H1 (cell line): ENCODE measurements around the gene CACNG4. TPM values are rescaled to one million over a fixed set of nuclear protein-coding genes. Genes with fewer than 3 reads are reported as not detected.

Source experiments
- CTCF ChIA-PET: fragments of 300-600 bp; sonication (Branson Sonifier 250); formaldehyde crosslinking; loops from one replicate; lab custom pipeline; 2021; ENCODE audit not compliant: partially characterized antibody; lab: Charles Lee
- POLR2A ChIA-PET: fragments of 300-600 bp; sonication (Branson Sonifier 250); formaldehyde crosslinking; loops from one replicate; lab custom pipeline; 2021; ENCODE audit warnings: inconsistent platforms; ENCODE audit not compliant: partially characterized antibody; lab: Charles Lee
- DNase-seq, 2 experiments: peaks; one replicate each; pipeline versions ENCODE4 v3.0.0 to v3.0.0-alpha.2; 2010 to 2022; ENCODE audit warnings: low spot score in 2 of 2, low read depth in 1 of 2, mixed read lengths in 1 of 2
- FAIRE-seq: peaks from 2 replicates; lab custom pipeline; 2011; peaks lifted over from hg19 to GRCh38; lab: Jason Lieb, UNC
- H2AFZ ChIP-seq: 2 replicates; pipeline ENCODE4 v1.8.1; 2012; ENCODE audit warnings: low read length, inconsistent platforms
- H2AK5ac ChIP-seq: 2 replicates; pipeline ENCODE4 v1.6.1; 2013; ENCODE audit warnings: low read depth, low read length
- H2BK120ac ChIP-seq: replicated peaks from 2 replicates; pipeline ENCODE3; 2013; ENCODE audit warnings: low read depth, low read length, inconsistent platforms
- H2BK12ac ChIP-seq: 2 replicates; pipeline ENCODE4 v1.6.1; 2013; ENCODE audit warnings: low read depth, low read length
- H2BK15ac ChIP-seq: 2 replicates; pipeline ENCODE4 v1.6.1; 2013; ENCODE audit warnings: low read length
- H2BK20ac ChIP-seq: 2 replicates; pipeline ENCODE4 v1.6.1; 2013; ENCODE audit warnings: low read length
- H2BK5ac ChIP-seq: 2 replicates; pipeline ENCODE4 v1.6.1; 2013; ENCODE audit warnings: low read depth, low read length
- H3K14ac ChIP-seq: 2 replicates; pipeline ENCODE4 v1.6.1; 2013; ENCODE audit warnings: inconsistent platforms; ENCODE audit not compliant: insufficient read length
- H3K18ac ChIP-seq: 2 replicates; pipeline ENCODE4 v1.6.1; 2013; ENCODE audit warnings: low read length; ENCODE audit errors: extremely low read depth
- H3K23ac ChIP-seq: 2 replicates; pipeline ENCODE4 v1.6.1; 2013; ENCODE audit warnings: inconsistent platforms; ENCODE audit not compliant: insufficient read length
- H3K23me2 ChIP-seq: 2 replicates; pipeline ENCODE4 v1.6.1; 2013; ENCODE audit warnings: low read depth, low read length
- H3K27ac ChIP-seq: 2 replicates; pipeline ENCODE4 v1.6.1; 2011; ENCODE audit warnings: low read depth, low read length, inconsistent platforms
- H3K27me3 ChIP-seq, 4 experiments: replicated peaks in 1 of 4; 1 replicate in 1 of 4; 2 replicates in 3 of 4; pipeline versions ENCODE4 v1.6.1 to v1.8.1; 2011 to 2013; ENCODE audit warnings: low read length in 3 of 4, mild to moderate bottlenecking in 3 of 4, inconsistent platforms in 2 of 4, mixed read lengths in 2 of 4, moderate library complexity in 1 of 4; ENCODE audit not compliant: control insufficient read depth in 3 of 4, insufficient read depth in 3 of 4; ENCODE audit errors: extremely low read depth in 1 of 4
- H3K36me3 ChIP-seq, 4 experiments: 2 replicates each; pipeline versions ENCODE4 v1.6.1 to v1.8.1; 2011 to 2013; ENCODE audit warnings: mild to moderate bottlenecking in 4 of 4, low read length in 3 of 4, moderate library complexity in 2 of 4, control low read depth in 1 of 4, inconsistent platforms in 1 of 4; ENCODE audit not compliant: insufficient read depth in 4 of 4, control insufficient read depth in 2 of 4
- H3K4ac ChIP-seq: replicated peaks from 2 replicates; pipeline ENCODE3; 2013; ENCODE audit warnings: low read length, low read depth, mixed read lengths, inconsistent platforms; ENCODE audit not compliant: insufficient read length
- H3K4me1 ChIP-seq, 4 experiments: replicated peaks in 1 of 4; 1 replicate in 1 of 4; 2 replicates in 3 of 4; pipeline versions ENCODE4 v1.6.1 to v1.8.1; 2011 to 2013; ENCODE audit warnings: low read length in 3 of 4, inconsistent platforms in 2 of 4, mixed read lengths in 1 of 4; ENCODE audit not compliant: insufficient read depth in 4 of 4, control insufficient read depth in 3 of 4
- H3K4me2 ChIP-seq, 2 experiments: 2 replicates each; pipeline versions ENCODE4 v1.6.1 to v1.8.1; 2011 to 2013; ENCODE audit warnings: low read depth in 2 of 2, low read length in 2 of 2, control low read depth in 1 of 2, inconsistent platforms in 1 of 2, mild to moderate bottlenecking in 1 of 2; ENCODE audit not compliant: insufficient read depth in 1 of 2
- H3K4me3 ChIP-seq, 4 experiments: fragments of 200-600, 300-600 bp in 1 of 4; sonication (generic), shearing (Covaris generic), sonication (Bioruptor Twin) in 1 of 4; 2 replicates each; pipeline versions ENCODE4 v1.5.1 to v1.8.1; 2011 to 2016; ENCODE audit warnings: low read length in 4 of 4, low read depth in 3 of 4, control low read depth in 2 of 4, inconsistent platforms in 2 of 4, mild to moderate bottlenecking in 2 of 4, mixed read lengths in 1 of 4, moderate library complexity in 1 of 4; ENCODE audit not compliant: insufficient read depth in 2 of 4; ENCODE audit errors: extremely low read depth in 1 of 4
- H3K56ac ChIP-seq: replicated peaks from 2 replicates; pipeline ENCODE3; 2013; ENCODE audit warnings: low read depth, mild to moderate bottlenecking, mixed read lengths, low read length, inconsistent platforms; ENCODE audit not compliant: insufficient read length
- H3K79me1 ChIP-seq: 2 replicates; pipeline ENCODE4 v1.6.1; 2013; ENCODE audit warnings: low read depth, low read length, control low read depth
- H3K79me2 ChIP-seq, 2 experiments: 2 replicates each; pipeline versions ENCODE4 v1.6.1 to v1.8.1; 2012 to 2013; ENCODE audit warnings: low read length in 2 of 2, mild to moderate bottlenecking in 2 of 2, inconsistent platforms in 1 of 2; ENCODE audit not compliant: insufficient read depth in 2 of 2, control insufficient read depth in 1 of 2
- H3K9ac ChIP-seq, 4 experiments: replicated peaks in 1 of 4; 1 replicate in 1 of 4; 2 replicates in 3 of 4; pipeline versions ENCODE4 v1.6.1 to v1.8.1; 2011 to 2013; ENCODE audit warnings: low read depth in 3 of 4, low read length in 3 of 4, control low read depth in 2 of 4, mild to moderate bottlenecking in 2 of 4, moderate library complexity in 2 of 4, inconsistent platforms in 1 of 4; ENCODE audit errors: extremely low read depth in 1 of 4
- H3K9me3 ChIP-seq, 2 experiments: 2 replicates each; pipeline versions ENCODE4 v1.6.1 to v1.8.1; 2012 to 2013; ENCODE audit warnings: mild to moderate bottlenecking in 2 of 2, moderate library complexity in 2 of 2, control low read depth in 1 of 2, inconsistent platforms in 1 of 2, low read depth in 1 of 2, low read length in 1 of 2, mixed read lengths in 1 of 2; ENCODE audit not compliant: insufficient read depth in 2 of 2
- H4K20me1 ChIP-seq, 2 experiments: replicated peaks in 1 of 2; 2 replicates each; pipeline versions ENCODE3 to v1.8.1; 2011 to 2013; ENCODE audit warnings: inconsistent platforms in 2 of 2, low read length in 2 of 2, mild to moderate bottlenecking in 1 of 2; ENCODE audit not compliant: insufficient read depth in 2 of 2, control insufficient read depth in 1 of 2
- H4K5ac ChIP-seq: 2 replicates; pipeline ENCODE4 v1.6.1; 2013; ENCODE audit warnings: low read length, low read depth, mixed read lengths, inconsistent platforms; ENCODE audit not compliant: insufficient read length
- H4K8ac ChIP-seq: 2 replicates; pipeline ENCODE4 v1.8.0; 2013; ENCODE audit warnings: mild to moderate bottlenecking, moderate library complexity, low read length, inconsistent platforms; ENCODE audit not compliant: insufficient read depth; ENCODE audit errors: extremely low read depth
- H4K91ac ChIP-seq: replicated peaks from 2 replicates; pipeline ENCODE3; 2013; ENCODE audit warnings: low read length, mixed read lengths, inconsistent platforms; ENCODE audit not compliant: insufficient read length
- ATF3 ChIP-seq: IDR thresholded peaks from 2 replicates; pipeline ENCODE4 v1.6.1; 2011; ENCODE audit warnings: low read depth, mild to moderate bottlenecking, low read length; ENCODE audit not compliant: insufficient read depth
- BCL11A ChIP-seq, 2 experiments: IDR thresholded peaks; one replicate each; pipeline ENCODE4 v1.6.1; 2011; ENCODE audit warnings: low read depth in 2 of 2, low read length in 2 of 2, mild to moderate bottlenecking in 2 of 2
- CTCF ChIP-seq, 3 experiments: IDR thresholded peaks; 1 replicate in 2 of 3; 2 replicates in 1 of 3; pipeline versions ENCODE4 v1.5.1 to v1.6.1; 2011; ENCODE audit warnings: low read length in 3 of 3, mild to moderate bottlenecking in 3 of 3, inconsistent platforms in 2 of 3, low read depth in 1 of 3, moderate library complexity in 1 of 3; ENCODE audit not compliant: insufficient read depth in 1 of 3; ENCODE audit errors: control extremely low read depth in 1 of 3
- FOSL1 ChIP-seq: IDR thresholded peaks from 2 replicates; pipeline ENCODE4 v1.6.1; 2011; ENCODE audit warnings: mild to moderate bottlenecking, low read depth, low read length, moderate library complexity; ENCODE audit not compliant: insufficient read depth
- GTF2F1 ChIP-seq: IDR thresholded peaks from 2 replicates; pipeline ENCODE4 v1.6.1; 2012; ENCODE audit warnings: low read depth, low read length, improper control_type of control experiment, borderline replicate concordance
- JUN ChIP-seq: IDR thresholded peaks from 2 replicates; pipeline ENCODE4 v1.6.1; 2011; ENCODE audit warnings: low read depth, mild to moderate bottlenecking, improper control_type of control experiment, low read length
- JUND ChIP-seq: IDR thresholded peaks from 2 replicates; pipeline ENCODE4 v1.6.1; 2011; ENCODE audit warnings: mild to moderate bottlenecking, improper control_type of control experiment, low read length
- KDM1A ChIP-seq: fragments of 200-600, 300-600 bp; sonication (generic); IDR thresholded peaks from 2 replicates; pipeline ENCODE4 v1.7.1; 2016; ENCODE audit warnings: mild to moderate bottlenecking, low read length, borderline replicate concordance
- KDM4A ChIP-seq: IDR thresholded peaks from one replicate; pipeline ENCODE4 v1.7.1; 2012; ENCODE audit warnings: low read depth, mild to moderate bottlenecking, moderate library complexity, low read length, inconsistent platforms; ENCODE audit not compliant: severe bottlenecking
- RFX5 ChIP-seq: IDR thresholded peaks from 2 replicates; pipeline ENCODE4 v1.6.1; 2011; ENCODE audit warnings: low read depth, low read length, improper control_type of control experiment, borderline replicate concordance
- SRF ChIP-seq: IDR thresholded peaks from 2 replicates; pipeline ENCODE4 v1.6.1; 2011; ENCODE audit warnings: mild to moderate bottlenecking, low read depth, low read length, moderate library complexity
- TAF1 ChIP-seq: IDR thresholded peaks from 2 replicates; pipeline ENCODE4 v1.6.1; 2011; ENCODE audit warnings: mild to moderate bottlenecking, low read depth, low read length
- WGBS, 2 experiments: shearing (Covaris generic) in 1 of 2; methylation state at CpG; one replicate each; pipeline versions ENCODE4 v1.1.6 to v1.1.7; 2013 to 2015; ENCODE audit warnings: low lambda C conversion rate in 2 of 2, mixed read lengths in 2 of 2, inconsistent platforms in 1 of 2, low coverage in 1 of 2, missing lambda C conversion rate in 1 of 2; ENCODE audit not compliant: insufficient replicate concordance in 2 of 2, insufficient coverage in 1 of 2, insufficient read length in 1 of 2; ENCODE audit errors: extremely low coverage in 1 of 2, missing lambda C conversion rate in 1 of 2; 5-methylcytosine and 5-hydroxymethylcytosine counted together
- polyA plus RNA-seq, 7 experiments: library from polyadenylated mRNA; depleted of rRNA in 3 of 7; stranded (reverse) in 5 of 7; unstranded in 2 of 7; fragments of >200 nt in 5 of 7; fragments of 200-250 nt in 2 of 7; gene quantifications; 1 replicate in 5 of 7; 2 replicates in 1 of 7; 4 replicates in 1 of 7; pipeline versions ENCODE4 v1.2.1 to v1.2.3, GENCODE V29; 2011 to 2013; ENCODE audit warnings: missing spikeins in 2 of 7, mixed read lengths in 2 of 7
- total RNA-seq: library from RNA; stranded (reverse); fragmentation: NEBNext Ultra II Directional; extraction: Animal tissue kit (Norgen Biotek cat#: 25700); gene quantifications from 2 replicates; pipeline ENCODE4 v1.2.1, GENCODE V29; 2021

The CACNG4 gene
- total and polyA plus RNA-seq, 2 of the 8 experiments (the other 6 are each of a cell fraction or from before 2014, with no cell fraction given), result 3.6 to 5.6 TPM

GRCh38 chr17:67046398-67046797 is 81.9 kb downstream of the CACNG4 start:
- no peak for FAIRE-seq
- TF ChIP-seq BCL11A (IDR thresholded peaks at IDR 0.05; ENCODE audit: low read depth in 2 of 2, low read length in 2 of 2) (no peak), FOSL1 (no peak), GTF2F1 (no peak), KDM1A (no peak), JUN (no peak), SRF (no peak), KDM4A (no peak), RFX5 (no peak), TAF1 (no peak), ATF3 (no peak), CTCF (IDR thresholded peaks at IDR 0.05; ENCODE audit: control extremely low read depth in 1 of 3, insufficient read depth in 1 of 3, low read depth in 1 of 3, low read length in 3 of 3) (no peak), JUND (no peak)

More at GRCh38 chr17:67046398-67046797, 81.9 kb downstream of the CACNG4 start:
- Histone ChIP-seq H2AFZ (no peak overlapping the region), H3K4me1 (no peaks in the 10 kb centered on the region), H2AK5ac (no peak overlapping the region), H3K79me2 (no peaks in the 10 kb centered on the region), H4K8ac (no peak overlapping the region), H3K14ac (no peak overlapping the region), H2BK15ac (no peak overlapping the region), H3K4me2 (no peak overlapping the region), H2BK12ac (no peak overlapping the region), H4K91ac (no peak overlapping the region), H3K9me3 (peaks cover 7 to 16% of the 10 kb centered on the region in 2 experiments; a peak in 2 of 4 replicates), H3K23me2 (no peaks in the 10 kb centered on the region), H3K4me3 (no peak overlapping the region), H3K23ac (no peak overlapping the region), H2BK20ac (no peak overlapping the region), H3K27me3 (no peaks in the 10 kb centered on the region), H2BK120ac (no peak overlapping the region), H3K18ac (no peak overlapping the region), H3K27ac (no peak overlapping the region), H4K5ac (no peak overlapping the region), H2BK5ac (no peak overlapping the region), H3K79me1 (no peaks in the 10 kb centered on the region), H3K56ac (no peak overlapping the region), H3K36me3 (no peaks in the 10 kb centered on the region; a peak in 1 of 8 replicates), H3K9ac (no peak overlapping the region), H4K20me1 (no peaks in the 10 kb centered on the region), H3K4ac (no peak overlapping the region)
- DNase-seq, result no peak
- CTCF ChIA-PET, result no interaction called here
- POLR2A ChIA-PET, result no interaction called here
- 67% methylated on average over 4 of the region's 4 CpGs; no CpG with 5 or more reads in 1 of the 2 experiments for WGBS, 2 experiments
